Mesothelial cell of epicardium (in vitro differentiated cells): Measurements from ENCODE around the gene ERBIN. TPM values are rescaled to one million over a fixed set of nuclear protein-coding genes. Genes with fewer than 3 reads are reported as not detected.
A peak's percentile ranks its signal among the peaks of the same experiment; 100 is the strongest.
"Not testable (repeated sequence)": the region's sequence is repeated elsewhere in the genome, so short reads cannot be mapped to it uniquely, and the experiment has no call there.

ENCODE experiments used
- DNase-seq, 2 experiments: peaks; one replicate each; pipeline ENCODE4 v3.0.0; 2021; ENCODE audit warnings: low spot score in 2 of 2; ENCODE audit not compliant: unreplicated experiment in 2 of 2
- H3K27ac Mint-ChIP-seq: 2 replicates; pipeline ENCODE4 v1.8.0; 2021; ENCODE audit warnings: mixed read lengths
- H3K27me3 Mint-ChIP-seq: 2 replicates; pipeline ENCODE4 v1.8.0; 2021; ENCODE audit warnings: low read depth, mixed read lengths
- H3K36me3 Mint-ChIP-seq: 2 replicates; pipeline ENCODE4 v1.8.0; 2021; ENCODE audit warnings: mixed read lengths
- H3K4me1 Mint-ChIP-seq: 2 replicates; pipeline ENCODE4 v1.8.0; 2021; ENCODE audit warnings: mixed read lengths
- H3K4me3 Mint-ChIP-seq: 2 replicates; pipeline ENCODE4 v1.8.0; 2021; ENCODE audit warnings: mild to moderate bottlenecking, moderate library complexity, mixed read lengths
- H3K9me3 Mint-ChIP-seq: 2 replicates; pipeline ENCODE4 v1.8.0; 2021; ENCODE audit warnings: mixed read lengths
- CTCF ChIP-seq: fragments of 200-600 bp; sonication (generic); IDR thresholded peaks from one replicate; pipeline ENCODE4 v1.5.0; 2021; ENCODE audit warnings: antibody characterized with exemption; ENCODE audit not compliant: unreplicated experiment
- total RNA-seq: library from RNA; stranded (reverse); gene quantifications from 3 replicates; pipeline ENCODE4 v1.2.1, GENCODE V29; 2021

ERBIN gene
- total RNA-seq, 1 donor from 2014 or later = 81.8 TPM

DNA sequence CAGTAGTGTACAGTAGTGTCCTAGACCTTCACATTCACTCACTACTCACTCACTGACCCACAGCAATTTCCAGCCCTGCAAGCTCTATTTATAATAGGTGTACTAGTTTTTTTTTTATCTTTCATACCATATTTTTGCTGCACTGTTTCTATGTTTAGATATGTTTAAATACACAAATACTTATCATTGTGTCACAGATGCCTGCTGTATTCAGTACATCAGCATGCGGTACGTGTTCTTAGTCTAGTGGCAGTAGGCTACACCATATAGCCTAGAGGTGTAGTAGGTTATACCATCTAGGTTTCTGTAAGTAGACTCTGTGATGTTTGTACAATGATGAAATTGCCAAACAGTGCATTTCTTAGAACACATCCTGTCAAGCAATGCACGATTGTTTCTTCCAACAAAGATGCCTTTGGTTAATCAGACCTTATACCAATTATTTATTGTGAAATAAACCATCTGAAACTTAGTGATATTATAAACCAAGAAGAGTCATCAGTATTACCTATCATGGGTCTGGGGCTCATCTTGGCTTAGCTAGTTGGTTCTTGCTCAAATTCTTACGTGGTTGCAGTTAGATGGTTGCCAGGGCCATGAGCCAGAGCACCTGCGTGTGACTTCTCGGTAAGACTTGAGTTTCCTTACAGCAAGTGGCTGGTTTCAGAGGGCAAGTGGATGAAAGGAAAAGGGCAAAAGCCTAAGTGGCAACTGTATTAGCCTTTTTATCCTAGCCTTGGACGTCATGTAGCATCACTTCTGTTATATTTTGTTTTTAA lies 41.1 kb downstream of the ERBIN start:
- Mint-ChIP-seq H3K36me3 (peaks cover 13% of the 10 kb centered on the region), H3K27ac (no peak overlapping the region), H3K9me3 (peaks cover 7% of the 10 kb centered on the region), H3K4me1 (peaks cover 21% of the 10 kb centered on the region), H3K27me3 (no peaks in the 10 kb centered on the region), H3K4me3 (no peak overlapping the region)
- no peak for TF ChIP-seq CTCF
- DNase-seq = no peak

- DNase-seq = no peak
- Mint-ChIP-seq H3K27ac (peak overlapping the region; percentile 44), H3K4me1 (peaks cover 21% of the 10 kb centered on the region), H3K4me3 (no peak overlapping the region), H3K27me3 (no peaks in the 10 kb centered on the region), H3K36me3 (peaks cover 24% of the 10 kb centered on the region), H3K9me3 (peaks cover 14% of the 10 kb centered on the region)
- no peak for TF ChIP-seq CTCF
These were observed 43.4 kb downstream of the ERBIN start for GRCh38 chr5:65969539-65970393.

DNA sequence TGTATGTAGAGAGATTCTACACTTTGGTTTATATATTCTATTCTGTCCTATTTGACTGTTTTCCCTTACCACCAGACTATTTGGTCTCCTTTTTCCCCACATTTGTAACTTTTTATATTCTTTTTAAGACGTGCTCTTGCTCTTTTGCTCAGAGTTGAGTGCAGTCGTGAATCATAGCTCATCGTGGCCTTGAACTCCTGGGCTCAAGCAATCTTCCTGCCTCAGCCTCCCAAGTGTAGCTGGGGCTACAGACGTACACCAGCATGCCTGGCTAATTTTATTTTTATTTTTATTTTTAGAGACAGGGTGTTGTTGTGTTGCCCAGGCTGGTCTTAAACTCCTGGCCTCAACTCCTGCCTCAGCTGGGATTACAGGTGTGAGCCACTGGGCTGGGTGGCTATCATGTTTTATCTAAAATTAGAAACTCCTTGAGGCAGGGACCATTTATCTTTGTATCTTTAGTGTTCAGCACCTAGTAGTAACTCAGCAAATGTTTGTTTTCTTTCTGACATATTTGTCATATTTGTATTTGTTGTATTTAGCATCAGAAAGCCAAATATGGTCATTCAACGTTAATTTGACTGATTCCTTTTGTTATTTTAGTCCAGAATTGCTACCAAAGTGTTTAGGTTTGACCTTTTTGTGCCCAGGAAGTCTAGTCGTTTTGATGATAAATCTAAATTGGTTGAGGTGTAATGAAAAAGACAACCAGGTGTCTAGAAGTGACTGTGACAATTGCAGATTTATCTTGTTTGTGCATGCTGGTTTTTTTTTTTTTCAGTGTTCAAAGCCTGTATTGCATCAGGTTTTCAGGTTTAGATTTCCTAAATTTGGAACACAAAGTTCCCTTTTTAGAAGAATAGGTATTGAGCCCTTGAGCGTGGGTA lies 44.3 kb downstream of the ERBIN start:
- peaks cover 24% of the 10 kb centered on the region for H3K36me3 Mint-ChIP-seq
- no peak for DNase-seq
- H3K27me3 Mint-ChIP-seq = no peaks in the 10 kb centered on the region
- peaks cover 16% of the 10 kb centered on the region for H3K9me3 Mint-ChIP-seq
- H3K4me3 Mint-ChIP-seq = no peak overlapping the region
- peaks cover 21% of the 10 kb centered on the region for H3K4me1 Mint-ChIP-seq
- no peak for TF ChIP-seq CTCF
- peak overlapping the region; percentile 34 for H3K27ac Mint-ChIP-seq

DNA sequence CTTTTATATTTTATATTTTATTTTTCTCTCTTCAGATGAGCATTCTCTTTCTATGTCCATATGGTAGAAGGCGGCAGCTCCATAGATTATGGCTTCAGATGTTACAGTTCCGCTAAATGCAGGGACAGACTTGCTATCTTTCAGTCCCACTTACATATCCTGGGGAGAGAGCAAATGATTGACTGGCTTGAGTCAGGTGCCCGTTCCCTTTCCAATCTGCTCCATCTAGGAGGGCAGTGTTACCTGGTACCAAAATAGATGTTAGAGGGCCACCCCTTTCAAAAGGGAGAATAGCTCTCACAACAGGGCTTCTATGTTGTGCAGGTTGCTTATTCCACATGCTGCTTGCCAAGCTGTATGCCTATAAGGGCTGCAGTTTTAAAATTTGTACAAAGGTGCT lies 45.3 kb downstream of the ERBIN start:
- Mint-ChIP-seq H3K27ac (peak overlapping the region; percentile 15), H3K36me3 (peaks cover 25% of the 10 kb centered on the region), H3K27me3 (no peaks in the 10 kb centered on the region), H3K9me3 (peaks cover 17% of the 10 kb centered on the region), H3K4me3 (no peak overlapping the region), H3K4me1 (peaks cover 21% of the 10 kb centered on the region)
- DNase-seq = no peak
- no peak for TF ChIP-seq CTCF

DNA sequence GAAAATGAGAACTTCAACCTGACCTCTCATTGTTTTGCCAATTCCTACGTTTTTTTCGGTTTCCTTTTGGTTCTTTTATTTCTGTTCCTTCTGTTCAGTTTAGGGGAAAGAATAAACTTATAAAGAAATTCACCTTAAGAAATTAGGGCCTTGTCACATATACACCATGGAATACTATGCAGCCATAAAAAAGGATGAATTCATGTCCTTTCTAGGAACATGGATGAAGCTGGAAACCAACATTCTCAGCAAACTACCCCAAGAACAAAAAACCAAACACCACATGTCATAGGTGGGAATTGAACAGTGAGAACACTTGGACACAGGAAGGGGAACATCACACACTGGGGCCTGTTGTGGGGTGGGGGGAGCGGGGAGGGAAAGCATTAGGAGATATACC lies 46.5 kb downstream of the ERBIN start:
- Mint-ChIP-seq H3K9me3 (peaks cover 17% of the 10 kb centered on the region), H3K36me3 (peaks cover 24% of the 10 kb centered on the region), H3K4me1 (peaks cover 21% of the 10 kb centered on the region)
- DNase-seq, H3K27ac Mint-ChIP-seq, H3K4me3 Mint-ChIP-seq, H3K27me3 Mint-ChIP-seq: not testable (repeated sequence)
